ENCODE measurements around the gene ASCL4. TPM values are rescaled to one million over a fixed set of nuclear protein-coding genes. Genes with fewer than 3 reads are reported as not detected.

ASCL4 gene
- total RNA-seq, 2 experiments from 2014 or later: not detected

- BruUV-seq (replicated peaks): no TSS peak
- TF ChIP-seq CTCF (conservative IDR thresholded peaks at IDR 0.05; ENCODE audit: low read length) (no peak), EZH2phosphoT487 (IDR thresholded peaks at IDR 0.05; ENCODE audit: borderline replicate concordance, low read depth, low read length) (no peak)
- Histone ChIP-seq H2AFZ (ENCODE audit: low read length) (peak overlapping the region; percentile 100), H4K20me1 (ENCODE audit: insufficient read depth, low read length) (peaks cover 12% of the 10 kb centered on the region), H3K36me3 (ENCODE audit: insufficient read depth, low read length) (peaks cover 27% of the 10 kb centered on the region), H3K9me2 (ENCODE audit: insufficient read depth, low read length) (no peaks in the 10 kb centered on the region), H3K4me1 (ENCODE audit: insufficient read depth, low read length, poor library complexity, severe bottlenecking) (peaks cover 24% of the 10 kb centered on the region), H3K79me2 (ENCODE audit: insufficient read depth, low read depth, low read length) (peaks cover 37% of the 10 kb centered on the region), H3K4me2 (ENCODE audit: low read length) (peak overlapping the region; percentile 75), H3K9me3 (ENCODE audit: low read length) (peaks cover 5% of the 10 kb centered on the region; the same call in 1 of the 2 replicates), H3K27ac (ENCODE audit: low read depth, low read length, poor library complexity, severe bottlenecking) (no peak overlapping the region), H3K4me3 (ENCODE audit: low read depth, low read length, poor library complexity, severe bottlenecking) (peak overlapping the region; percentile 92)
- POLR2A ChIA-PET: no interaction called here
- intact Hi-C loops (cut with micrococcal nuclease; ENCODE audit: unreplicated experiment): loop anchor here (1.0 to 10.0 kb wide), 4 partner anchors 74 to 753 kb away; partner anchors contain the start of genes FICD and PWP1
- peak; percentile 12 for DNase-seq (ENCODE audit: low spot score)
- CTCF ChIA-PET (ENCODE audit: unreplicated experiment): no interaction called here
Measured at GRCh38 chr12:107761502-107761904, 13.0 kb upstream of the ASCL4 start.

GRCh38 chr12:107762874-107763273 lies 11.6 kb upstream of the ASCL4 start:
- H4K20me1 ChIP-seq (ENCODE audit: insufficient read depth, low read length): peaks cover 7% of the 10 kb centered on the region
- H3K4me2 ChIP-seq (ENCODE audit: low read length): no peak overlapping the region
- H3K9me3 ChIP-seq (ENCODE audit: low read length): peaks cover 5% of the 10 kb centered on the region; the same call in 1 of the 2 replicates
- peaks cover 28% of the 10 kb centered on the region for H3K79me2 ChIP-seq (ENCODE audit: insufficient read depth, low read depth, low read length)
- POLR2A ChIA-PET: interaction anchor here (0.7 kb wide), 2 partner anchors 8 to 15 kb away, joined by 3 read pairs; no protein-coding TSS in a partner anchor
- no peak for DNase-seq (ENCODE audit: low spot score)
- no peak overlapping the region for H2AFZ ChIP-seq (ENCODE audit: low read length)
- CTCF ChIA-PET (ENCODE audit: unreplicated experiment): no interaction called here
- H3K27ac ChIP-seq (ENCODE audit: low read depth, low read length, poor library complexity, severe bottlenecking): no peak overlapping the region
- peaks cover 14% of the 10 kb centered on the region for H3K36me3 ChIP-seq (ENCODE audit: insufficient read depth, low read length)
- intact Hi-C loops (cut with micrococcal nuclease; ENCODE audit: unreplicated experiment): loop anchor here (5.0 to 10.0 kb wide), 3 partner anchors 76 to 752 kb away; partner anchors contain the start of genes FICD and PWP1
- no peak for TF ChIP-seq EZH2phosphoT487 (IDR thresholded peaks at IDR 0.05; ENCODE audit: borderline replicate concordance, low read depth, low read length)
- TF ChIP-seq CTCF (conservative IDR thresholded peaks at IDR 0.05; ENCODE audit: low read length): no peak
- no peaks in the 10 kb centered on the region for H3K9me2 ChIP-seq (ENCODE audit: insufficient read depth, low read length)
- peaks cover 20% of the 10 kb centered on the region for H3K4me1 ChIP-seq (ENCODE audit: insufficient read depth, low read length, poor library complexity, severe bottlenecking)
- no peak overlapping the region for H3K4me3 ChIP-seq (ENCODE audit: low read depth, low read length, poor library complexity, severe bottlenecking)
- no TSS peak for BruUV-seq (replicated peaks)

- no TSS peak for BruUV-seq (replicated peaks)
- CTCF ChIA-PET (ENCODE audit: unreplicated experiment): no interaction called here
- peaks cover 10% of the 10 kb centered on the region for H3K79me2 ChIP-seq (ENCODE audit: insufficient read depth, low read depth, low read length)
- H3K9me2 ChIP-seq (ENCODE audit: insufficient read depth, low read length): no peaks in the 10 kb centered on the region
- H3K4me3 ChIP-seq (ENCODE audit: low read depth, low read length, poor library complexity, severe bottlenecking): no peak overlapping the region
- H3K36me3 ChIP-seq (ENCODE audit: insufficient read depth, low read length): no peaks in the 10 kb centered on the region
- H4K20me1 ChIP-seq (ENCODE audit: insufficient read depth, low read length): 0 out of 2 replicates have a peak, but pooled peaks cover 6% of the 10 kb centered on the region
- peaks cover 7% of the 10 kb centered on the region for H3K4me1 ChIP-seq (ENCODE audit: insufficient read depth, low read length, poor library complexity, severe bottlenecking)
- intact Hi-C loops (cut with micrococcal nuclease; ENCODE audit: unreplicated experiment): loop anchor here (5.0 to 10.0 kb wide), 3 partner anchors 77 to 750 kb away; partner anchors contain the start of genes FICD and PWP1
- no peak for DNase-seq (ENCODE audit: low spot score)
- H3K27ac ChIP-seq (ENCODE audit: low read depth, low read length, poor library complexity, severe bottlenecking): no peak overlapping the region
- POLR2A ChIA-PET: interaction anchor here (1.8 kb wide), 1 partner anchor 20 kb away, joined by 4 read pairs; no protein-coding TSS in a partner anchor
- H2AFZ ChIP-seq (ENCODE audit: low read length): no peak overlapping the region
- H3K4me2 ChIP-seq (ENCODE audit: low read length): no peak overlapping the region
- no peak for TF ChIP-seq CTCF (conservative IDR thresholded peaks at IDR 0.05; ENCODE audit: low read length)
- H3K9me3 ChIP-seq (ENCODE audit: low read length): peaks cover 5% of the 10 kb centered on the region; the same call in 1 of the 2 replicates
Measured at GRCh38 chr12:107764626-107765025, 9.9 kb upstream of the ASCL4 start.

All from OCI-LY7 (cell line).